Lower lobe of right lung (tissue), 2 donors: ENCODE measurements around the gene CFAP69. TPM values are rescaled to one million over a fixed set of nuclear protein-coding genes. Genes with fewer than 3 reads are reported as not detected.

Experiments used
- ATAC-seq, 2 donors: fragments of 200-7000 bp; cut with Tn5 transposase; one replicate each; pipeline ENCODE4 v1.9.1; 2020 to 2022; ENCODE audit warnings: mild to moderate bottlenecking in 2 of 2, moderate library complexity in 2 of 2
- DNase-seq: peaks from one replicate; pipeline ENCODE4 v3.0.0-alpha.2; 2020
- H3K27ac ChIP-seq: fragments of 200-600 bp; one replicate; pipeline ENCODE4 v1.8.0; 2022
- H3K27me3 ChIP-seq: fragments of 200-600 bp; one replicate; pipeline ENCODE4 v1.8.0; 2022; ENCODE audit warnings: low read depth
- H3K36me3 ChIP-seq: fragments of 200-600 bp; one replicate; pipeline ENCODE4 v1.8.0; 2022; ENCODE audit warnings: mild to moderate bottlenecking
- H3K4me1 ChIP-seq: fragments of 200-600 bp; one replicate; pipeline ENCODE4 v1.8.0; 2022
- H3K4me3 ChIP-seq: fragments of 200-600 bp; one replicate; pipeline ENCODE4 v1.8.0; 2022; ENCODE audit warnings: mild to moderate bottlenecking
- H3K9me3 ChIP-seq: fragments of 200-600 bp; one replicate; pipeline ENCODE4 v1.8.0; 2022
- intact Hi-C: fragments of 100-400 bp; cut with DNase I; formaldehyde crosslinking; loops from one replicate; pipeline ENCODE4 v1.11.0; 2022
- total RNA-seq: library from RNA; stranded (reverse); fragmentation: NEBNext Ultra II Directional; extraction: Animal tissue kit (Norgen Biotek cat#: 25700); gene quantifications from one replicate; pipeline ENCODE4 v1.2.1, GENCODE V29; 2021
- TF ChIP-seq, protein P1 (sequence below): fragments of 200-600 bp; IDR thresholded peaks from one replicate; pipeline ENCODE4 v1.8.0; 2022; ENCODE audit warnings: antibody characterized with exemption, mild to moderate bottlenecking
- donor health status: DM: no; HTN: yes; CAD: no; lungs with severe emphysema.

The CFAP69 gene
- total RNA-seq, 1 donor from 2014 or later, result 8.4 TPM

DNA sequence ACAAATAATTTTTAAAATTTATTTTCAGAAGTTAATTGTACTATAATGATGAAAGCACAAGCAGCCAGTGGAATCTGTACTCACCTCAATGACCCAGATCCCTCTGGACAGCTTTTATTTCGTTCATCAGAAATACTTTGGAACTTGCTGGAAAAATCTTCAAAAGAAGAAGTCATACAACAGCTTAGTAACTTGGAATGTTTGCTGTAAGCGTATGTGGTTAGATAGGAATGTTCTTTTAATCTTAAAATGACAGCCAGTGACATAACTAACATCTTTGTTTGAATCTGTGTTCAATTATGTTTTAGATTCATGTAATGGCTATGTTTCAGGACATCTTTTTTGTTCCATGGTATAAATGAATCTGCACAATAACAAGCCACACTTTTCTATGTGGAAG lies 26.8 kb downstream of the CFAP69 start:
- H3K4me1 ChIP-seq, result no peaks in the 10 kb centered on the region
- no peaks in the 10 kb centered on the region for H3K27me3 ChIP-seq
- TF ChIP-seq, protein P1, sequence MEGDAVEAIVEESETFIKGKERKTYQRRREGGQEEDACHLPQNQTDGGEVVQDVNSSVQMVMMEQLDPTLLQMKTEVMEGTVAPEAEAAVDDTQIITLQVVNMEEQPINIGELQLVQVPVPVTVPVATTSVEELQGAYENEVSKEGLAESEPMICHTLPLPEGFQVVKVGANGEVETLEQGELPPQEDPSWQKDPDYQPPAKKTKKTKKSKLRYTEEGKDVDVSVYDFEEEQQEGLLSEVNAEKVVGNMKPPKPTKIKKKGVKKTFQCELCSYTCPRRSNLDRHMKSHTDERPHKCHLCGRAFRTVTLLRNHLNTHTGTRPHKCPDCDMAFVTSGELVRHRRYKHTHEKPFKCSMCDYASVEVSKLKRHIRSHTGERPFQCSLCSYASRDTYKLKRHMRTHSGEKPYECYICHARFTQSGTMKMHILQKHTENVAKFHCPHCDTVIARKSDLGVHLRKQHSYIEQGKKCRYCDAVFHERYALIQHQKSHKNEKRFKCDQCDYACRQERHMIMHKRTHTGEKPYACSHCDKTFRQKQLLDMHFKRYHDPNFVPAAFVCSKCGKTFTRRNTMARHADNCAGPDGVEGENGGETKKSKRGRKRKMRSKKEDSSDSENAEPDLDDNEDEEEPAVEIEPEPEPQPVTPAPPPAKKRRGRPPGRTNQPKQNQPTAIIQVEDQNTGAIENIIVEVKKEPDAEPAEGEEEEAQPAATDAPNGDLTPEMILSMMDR, result no peak
- no peak overlapping the region for H3K4me3 ChIP-seq
- DNase-seq, result no peak
- intact Hi-C loops, result no loop called here
- no peak for ATAC-seq
- no peaks in the 10 kb centered on the region for H3K9me3 ChIP-seq
- no peaks in the 10 kb centered on the region for H3K36me3 ChIP-seq
- no peak overlapping the region for H3K27ac ChIP-seq

DNA sequence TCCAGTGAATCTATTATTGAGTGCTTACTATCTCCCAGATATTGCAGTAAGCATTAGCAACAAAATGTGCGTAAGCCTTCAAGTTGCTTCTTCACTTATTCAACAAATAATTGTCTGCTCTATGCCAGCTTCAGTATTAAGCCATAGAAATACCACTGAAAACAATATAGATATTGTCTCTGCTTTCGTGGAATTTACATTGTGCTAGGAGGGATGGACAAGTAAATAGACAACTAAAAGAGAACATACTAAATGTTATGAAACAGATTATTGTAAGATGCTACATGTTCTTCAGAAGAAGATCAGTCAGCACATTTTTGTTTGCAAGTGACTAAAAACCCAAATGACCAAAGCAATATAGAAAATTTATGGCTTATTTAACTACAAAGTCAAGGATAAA lies 27.3 kb downstream of the CFAP69 start:
- TF ChIP-seq, protein P1, result no peak
- no peak for DNase-seq
- Histone ChIP-seq H3K4me1 (no peaks in the 10 kb centered on the region), H3K27ac (no peak overlapping the region), H3K27me3 (no peaks in the 10 kb centered on the region), H3K4me3 (no peak overlapping the region), H3K36me3 (no peaks in the 10 kb centered on the region), H3K9me3 (no peaks in the 10 kb centered on the region)
- no peak for ATAC-seq
- intact Hi-C loops, result no loop called here

DNA sequence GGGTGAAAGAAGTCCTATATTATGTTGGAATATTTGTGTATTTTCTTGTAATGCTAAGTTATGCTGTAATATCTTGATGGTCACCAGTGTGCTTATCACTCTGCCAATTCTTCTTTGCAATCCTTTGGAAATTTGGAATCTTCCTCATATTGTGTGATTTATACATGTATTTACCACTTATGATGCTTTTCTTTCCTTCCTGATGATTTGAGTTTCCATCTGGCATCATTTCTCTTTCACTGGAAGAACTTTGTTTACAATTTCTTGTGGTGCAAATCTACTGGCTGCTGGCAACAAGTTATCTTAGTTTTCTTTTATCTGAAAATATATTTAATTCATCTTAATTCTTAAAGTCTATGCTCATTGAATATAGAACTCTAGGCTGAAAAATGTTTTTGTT lies 29.2 kb downstream of the CFAP69 start:
- Histone ChIP-seq H3K27me3 (no peaks in the 10 kb centered on the region), H3K27ac (no peak overlapping the region), H3K9me3 (no peaks in the 10 kb centered on the region), H3K4me1 (no peaks in the 10 kb centered on the region), H3K4me3 (no peak overlapping the region), H3K36me3 (no peaks in the 10 kb centered on the region)
- TF ChIP-seq, protein P1, result no peak
- DNase-seq, result no peak
- intact Hi-C loops, result no loop called here
- no peak for ATAC-seq

GRCh38 chr7:90276033-90276728 lies 31.2 kb downstream of the CFAP69 start:
- no peaks in the 10 kb centered on the region for H3K9me3 ChIP-seq
- ATAC-seq (no peak), DNase-seq (no peak)
- H3K27ac ChIP-seq, result no peak overlapping the region
- no peaks in the 10 kb centered on the region for H3K36me3 ChIP-seq
- H3K27me3 ChIP-seq, result no peaks in the 10 kb centered on the region
- intact Hi-C loops, result no loop called here
- H3K4me3 ChIP-seq, result no peak overlapping the region
- TF ChIP-seq, protein P1, result no peak
- H3K4me1 ChIP-seq, result no peaks in the 10 kb centered on the region

DNA sequence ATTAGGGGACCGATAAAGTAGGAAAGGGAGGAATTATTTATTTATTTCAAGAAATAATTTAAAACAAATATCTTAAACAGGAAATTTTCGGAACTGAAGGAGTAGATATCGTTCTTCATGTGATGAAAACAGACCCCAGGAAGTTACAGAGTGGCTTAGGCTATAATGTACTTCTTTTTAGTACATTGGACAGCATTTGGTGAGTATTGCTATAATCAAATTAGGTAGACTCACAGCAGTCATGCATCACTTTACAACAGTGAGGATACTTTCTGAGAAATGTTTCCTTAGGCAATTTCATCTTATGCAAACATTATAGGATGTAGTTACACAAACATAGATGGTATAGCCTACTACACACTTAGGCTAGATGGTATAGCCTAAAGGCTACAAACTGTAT lies 43.2 kb downstream of the CFAP69 start:
- no peak for ATAC-seq
- intact Hi-C loops, result no loop called here

More for the DNA sequence above, 43.2 kb downstream of the CFAP69 start:
- no peaks in the 10 kb centered on the region for H3K27me3 ChIP-seq
- DNase-seq, result no peak
- H3K27ac ChIP-seq, result no peak overlapping the region
- TF ChIP-seq, protein P1, result no peak
- no peaks in the 10 kb centered on the region for H3K4me1 ChIP-seq
- no peak overlapping the region for H3K4me3 ChIP-seq
- H3K36me3 ChIP-seq, result no peaks in the 10 kb centered on the region
- H3K9me3 ChIP-seq, result peaks cover 4% of the 10 kb centered on the region
